NT2/D1 (cell line): ENCODE measurements around the gene RFT1.

Experiments used
- SUZ12 ChIP-seq: IDR thresholded peaks from 2 replicates; pipeline ENCODE4 v1.6.1; 2011; ENCODE audit not compliant: insufficient read length, insufficient read depth; ENCODE audit errors: extremely low read depth
- YY1 ChIP-seq: IDR thresholded peaks from 2 replicates; pipeline ENCODE4 v1.6.1; 2011; ENCODE audit not compliant: insufficient read length, insufficient read depth
- ZNF274 ChIP-seq: IDR thresholded peaks from 2 replicates; pipeline ENCODE4 v1.6.1; 2011; ENCODE audit warnings: mild to moderate bottlenecking, low read depth, low read length

DNA sequence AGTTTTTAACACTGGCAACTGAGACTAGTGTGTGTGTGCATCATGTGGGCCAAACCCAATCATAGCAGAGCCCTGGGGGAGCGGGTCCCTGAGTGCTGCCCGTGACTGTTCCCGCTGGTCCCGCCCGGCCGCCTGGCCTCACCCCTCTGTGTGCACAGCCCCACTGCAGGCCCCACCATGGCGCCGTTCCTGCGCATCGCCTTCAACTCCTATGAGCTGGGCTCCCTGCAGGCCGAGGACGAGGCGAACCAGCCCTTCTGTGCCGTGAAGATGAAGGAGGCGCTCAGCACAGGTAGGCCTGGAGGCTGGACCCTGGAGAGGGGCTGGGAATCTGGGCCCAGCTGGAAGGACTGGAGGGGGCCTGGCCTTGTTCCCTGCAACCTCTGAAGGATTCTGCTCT lies 48.0 kb upstream of the RFT1 start:
- TF ChIP-seq ZNF274 (no peak), YY1 (no peak), SUZ12 (no peak)
